Mesendoderm (in vitro differentiated cells): ENCODE measurements around the gene SH3GL1.

Experiments used
- DNase-seq: peaks from one replicate; pipeline ENCODE4 v3.0.0; 2013
- H2AK5ac ChIP-seq: 2 replicates; pipeline ENCODE4 v1.6.1; 2013; ENCODE audit warnings: low read length, inconsistent platforms
- H2BK120ac ChIP-seq: 2 replicates; pipeline ENCODE4 v1.6.1; 2013; ENCODE audit warnings: low read depth, mild to moderate bottlenecking, low read length, moderate library complexity, mixed read lengths
- H2BK15ac ChIP-seq: replicated peaks from 2 replicates; pipeline ENCODE4 v1.6.1; 2013; ENCODE audit warnings: low read depth, mild to moderate bottlenecking, moderate library complexity
- H2BK5ac ChIP-seq: 2 replicates; pipeline ENCODE4 v1.6.1; 2013; ENCODE audit warnings: low read length, inconsistent platforms
- H3K18ac ChIP-seq: 2 replicates; pipeline ENCODE4 v1.6.1; 2013; ENCODE audit warnings: mild to moderate bottlenecking, low read length, mixed read lengths
- H3K23ac ChIP-seq: one replicate; pipeline ENCODE4 v1.6.1; 2013; ENCODE audit warnings: low read length
- H3K27ac ChIP-seq: 2 replicates; pipeline ENCODE4 v1.5.1; 2013; ENCODE audit warnings: low read depth, mild to moderate bottlenecking, inconsistent platforms, low read length, moderate library complexity
- H3K27me3 ChIP-seq: 2 replicates; pipeline ENCODE4 v1.6.1; 2013; ENCODE audit warnings: low read length, control low read depth, mild to moderate bottlenecking, inconsistent platforms; ENCODE audit not compliant: insufficient read depth, poor library complexity
- H3K36me3 ChIP-seq: 2 replicates; pipeline ENCODE4 v1.6.1; 2013; ENCODE audit warnings: low read length, inconsistent platforms; ENCODE audit not compliant: control insufficient read depth, insufficient read depth
- H3K4ac ChIP-seq: one replicate; pipeline ENCODE4 v1.6.1; 2013; ENCODE audit warnings: low read depth, mild to moderate bottlenecking, low read length, moderate library complexity
- H3K4me1 ChIP-seq: 2 replicates; pipeline ENCODE4 v1.6.1; 2013; ENCODE audit warnings: low read depth, low read length, inconsistent platforms; ENCODE audit not compliant: control insufficient read depth
- H3K4me2 ChIP-seq: 2 replicates; pipeline ENCODE4 v1.6.1; 2013; ENCODE audit warnings: low read length
- H3K4me3 ChIP-seq: 2 replicates; pipeline ENCODE4 v1.5.1; 2013; ENCODE audit warnings: mild to moderate bottlenecking, low read length
- H3K56ac ChIP-seq: one replicate; pipeline ENCODE4 v1.6.1; 2013; ENCODE audit warnings: low read length
- H3K79me1 ChIP-seq: 2 replicates; pipeline ENCODE4 v1.6.1; 2013; ENCODE audit warnings: low read length, inconsistent platforms
- H3K79me2 ChIP-seq: 2 replicates; pipeline ENCODE4 v1.6.1; 2013; ENCODE audit warnings: mild to moderate bottlenecking, low read length; ENCODE audit not compliant: control insufficient read depth, insufficient read depth
- H3K9ac ChIP-seq: 2 replicates; pipeline ENCODE4 v1.6.1; 2013; ENCODE audit warnings: low read length, inconsistent platforms
- H4K5ac ChIP-seq: one replicate; pipeline ENCODE4 v1.6.1; 2013; ENCODE audit warnings: low read length
- H4K8ac ChIP-seq: one replicate; pipeline ENCODE4 v1.6.1; 2013; ENCODE audit warnings: low read depth, mild to moderate bottlenecking, control low read depth, low read length, moderate library complexity
- WGBS: extraction: QIAGEN DNeasy Blood & Tissue Kit; methylation state at CpG from one replicate; pipeline ENCODE4 v1.1.7; 2013; ENCODE audit warnings: low lambda C conversion rate, missing lambda C conversion rate; ENCODE audit not compliant: insufficient coverage; ENCODE audit errors: extremely low coverage; 5-methylcytosine and 5-hydroxymethylcytosine counted together

Gene SH3GL1

DNA sequence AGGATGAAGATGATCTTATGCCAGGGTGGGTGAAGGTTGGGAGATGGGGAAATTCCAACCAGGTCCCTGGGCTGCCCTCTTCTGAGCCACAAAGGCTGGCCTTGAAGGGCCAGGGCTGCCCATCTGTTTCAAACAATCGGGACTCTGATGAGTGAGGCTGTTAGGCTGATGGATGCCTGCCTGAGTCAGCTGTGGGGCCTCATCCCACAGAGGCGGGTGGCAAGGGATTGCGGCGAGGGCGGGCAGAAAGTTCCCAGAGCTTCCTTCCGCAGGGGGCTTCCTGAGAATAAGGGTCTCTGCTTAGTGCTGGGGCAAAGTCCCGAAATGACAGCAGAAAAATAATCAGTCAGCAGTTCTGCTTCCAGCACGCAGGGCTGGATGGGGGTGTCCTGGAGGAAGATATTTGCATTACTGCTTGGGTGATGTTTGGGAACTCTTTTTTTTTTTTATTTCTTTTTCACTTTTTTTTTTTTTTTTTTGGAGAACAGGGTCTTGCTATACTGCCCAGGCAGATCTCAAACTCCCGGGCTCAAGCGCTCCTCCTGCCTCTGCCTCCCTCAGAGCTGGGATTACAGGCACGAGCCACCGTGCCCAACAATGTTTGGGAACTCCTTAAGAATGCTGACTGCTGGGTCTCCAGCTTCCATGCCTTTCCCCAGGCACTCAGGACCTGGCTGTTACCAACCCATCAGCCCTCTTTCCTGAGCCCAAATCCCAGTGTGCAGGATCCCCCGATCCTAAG, 14.1 kb downstream of the SH3GL1 start:
- Histone ChIP-seq H4K8ac (no peak overlapping the region), H2BK5ac (no peak overlapping the region), H3K56ac (no peak overlapping the region), H4K5ac (no peak overlapping the region), H3K27ac (no peak overlapping the region), H3K9ac (no peak overlapping the region), H3K79me2 (peaks cover 32% of the 10 kb centered on the region), H3K27me3 (no peaks in the 10 kb centered on the region), H3K4me1 (peaks cover 15% of the 10 kb centered on the region), H2BK15ac (no peak overlapping the region), H3K79me1 (peaks cover 26% of the 10 kb centered on the region), H3K36me3 (no peaks in the 10 kb centered on the region), H3K23ac (no peak overlapping the region), H2BK120ac (no peak overlapping the region), H3K18ac (no peak overlapping the region), H2AK5ac (no peak overlapping the region), H3K4ac (no peak overlapping the region), H3K4me2 (no peak overlapping the region), H3K4me3 (no peak overlapping the region)
- no CpG with 5 or more reads among the region's 13 CpGs for WGBS
- DNase-seq = no peak

DNA sequence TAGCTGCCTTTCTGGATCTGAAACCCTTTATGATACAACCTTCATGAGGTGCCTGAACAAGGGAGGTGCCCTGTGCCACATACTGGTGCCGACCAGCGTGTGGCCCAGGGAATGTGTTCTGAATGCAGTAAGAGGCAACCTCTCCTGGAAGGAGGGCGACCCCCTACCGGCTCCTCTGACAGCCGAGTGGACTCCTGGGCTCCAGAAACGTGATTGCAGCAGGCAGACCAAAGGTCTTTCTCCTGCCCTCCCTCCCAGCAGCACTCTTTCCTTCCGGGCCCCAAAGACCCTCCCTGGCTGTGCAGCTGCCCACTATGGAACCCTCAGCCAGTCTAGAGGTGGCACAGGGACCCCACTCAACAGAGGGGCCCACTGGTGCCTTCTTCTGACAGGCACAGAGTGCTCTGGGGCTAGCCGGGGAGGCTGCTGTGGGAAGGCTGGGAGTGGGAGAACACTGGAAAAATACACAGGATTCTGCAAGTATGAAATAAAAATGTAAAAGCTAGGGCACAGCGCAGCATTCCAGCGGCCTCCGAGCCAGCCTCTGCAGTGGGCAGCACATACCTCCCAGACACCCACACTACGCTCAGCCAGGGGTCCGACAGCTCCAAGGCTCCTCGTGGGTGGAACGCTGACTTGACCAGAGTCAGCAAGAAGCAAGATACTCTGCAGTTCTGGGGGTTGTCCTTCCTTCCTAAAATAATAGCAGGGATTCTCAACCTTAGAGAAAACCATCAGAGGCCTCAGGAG, 14.9 kb downstream of the SH3GL1 start:
- Histone ChIP-seq H4K5ac (no peak overlapping the region), H3K79me2 (peaks cover 32% of the 10 kb centered on the region), H2BK120ac (no peak overlapping the region), H3K36me3 (no peaks in the 10 kb centered on the region), H3K27me3 (no peaks in the 10 kb centered on the region), H2BK15ac (no peak overlapping the region), H3K23ac (no peak overlapping the region), H2AK5ac (no peak overlapping the region), H4K8ac (no peak overlapping the region), H3K4ac (no peak overlapping the region), H3K4me1 (peaks cover 9% of the 10 kb centered on the region), H3K56ac (no peak overlapping the region), H3K27ac (no peak overlapping the region), H3K4me3 (no peak overlapping the region), H3K79me1 (peaks cover 23% of the 10 kb centered on the region), H3K4me2 (no peak overlapping the region), H3K18ac (no peak overlapping the region), H3K9ac (no peak overlapping the region), H2BK5ac (no peak overlapping the region)
- DNase-seq = no peak
- WGBS = no CpG with 5 or more reads among the region's 15 CpGs

DNA sequence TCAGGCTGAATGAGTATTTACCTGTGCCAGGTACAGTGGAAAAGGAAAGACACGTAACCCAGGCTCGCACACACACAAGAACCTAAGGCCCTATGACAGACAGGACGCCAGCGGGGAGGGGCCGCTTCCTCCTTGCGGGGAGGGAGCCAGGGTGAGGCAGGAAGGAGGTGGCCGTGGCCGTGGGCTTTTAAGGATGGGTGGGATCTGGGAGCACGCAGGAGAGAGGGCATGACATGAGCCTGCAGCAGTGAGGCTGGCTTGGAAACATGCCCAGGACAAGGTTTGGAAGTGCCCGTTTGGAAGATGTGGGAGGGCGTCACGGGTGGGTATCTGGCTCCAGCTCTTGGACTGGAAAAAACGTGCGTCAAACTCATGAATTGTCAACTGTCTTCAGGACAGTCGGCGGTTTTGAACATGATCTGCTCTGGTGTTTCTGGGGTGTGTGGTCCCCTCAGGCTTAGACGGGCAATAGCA, 20.1 kb downstream of the SH3GL1 start:
- no peak overlapping the region for H2BK5ac ChIP-seq
- DNase-seq = no peak
- peaks cover 6% of the 10 kb centered on the region for H3K4me1 ChIP-seq
- no peak overlapping the region for H2AK5ac ChIP-seq
- WGBS = no CpG with 5 or more reads among the region's 17 CpGs
- no peak overlapping the region for H3K9ac ChIP-seq
- peaks cover 24% of the 10 kb centered on the region for H3K79me1 ChIP-seq
- no peak overlapping the region for H2BK15ac ChIP-seq
- no peaks in the 10 kb centered on the region for H3K36me3 ChIP-seq
- no peak overlapping the region for H2BK120ac ChIP-seq
- no peak overlapping the region for H3K18ac ChIP-seq
- no peak overlapping the region for H4K8ac ChIP-seq
- H3K27ac ChIP-seq = no peak overlapping the region
- H3K56ac ChIP-seq = no peak overlapping the region
- H3K4ac ChIP-seq = no peak overlapping the region
- no peaks in the 10 kb centered on the region for H3K27me3 ChIP-seq
- no peak overlapping the region for H4K5ac ChIP-seq
- H3K4me3 ChIP-seq = no peak overlapping the region
- peaks cover 22% of the 10 kb centered on the region for H3K79me2 ChIP-seq
- H3K23ac ChIP-seq = no peak overlapping the region
- no peak overlapping the region for H3K4me2 ChIP-seq

DNA sequence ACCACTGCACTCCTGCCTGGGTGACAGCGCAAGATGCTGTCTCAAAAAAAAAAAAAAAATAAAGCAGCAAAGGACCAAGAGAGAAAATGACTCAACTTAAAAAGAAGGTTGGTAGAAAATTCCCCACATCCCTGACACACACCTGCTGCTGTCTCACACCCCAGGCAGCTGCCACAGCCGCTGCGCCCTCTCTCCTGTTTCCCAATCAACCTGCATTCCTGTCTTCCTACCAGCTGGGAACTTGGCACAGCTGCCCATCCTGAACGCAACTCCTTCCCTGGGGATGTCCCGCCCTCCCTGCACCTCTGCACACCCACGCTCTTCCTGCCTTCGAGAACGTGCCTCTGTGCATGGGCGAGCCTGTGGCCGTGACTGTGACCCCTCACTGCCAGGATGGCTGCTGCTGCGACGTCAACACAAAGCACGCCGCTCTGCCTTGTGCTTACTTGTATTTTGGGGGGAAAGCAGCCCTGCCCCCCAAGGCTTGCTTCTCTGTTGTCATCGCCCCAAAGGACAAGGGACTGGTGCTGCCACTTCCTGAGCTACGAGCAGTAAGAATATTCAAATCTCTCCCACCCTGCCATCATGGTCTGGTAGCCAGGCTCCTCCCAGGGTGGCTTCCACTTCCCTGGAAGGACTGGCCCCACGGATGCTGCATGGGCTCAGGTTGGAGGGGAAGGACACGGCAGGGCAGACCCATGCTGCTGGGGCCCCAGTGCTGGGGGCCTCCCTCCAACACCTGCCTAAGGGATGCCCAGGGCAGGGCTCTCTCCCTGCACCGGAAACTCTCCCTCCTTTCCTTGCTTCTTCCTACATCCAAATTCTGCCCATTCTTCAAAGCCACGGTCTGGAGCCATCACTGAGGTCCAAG, 20.7 kb downstream of the SH3GL1 start:
- Histone ChIP-seq H3K4me3 (no peak overlapping the region), H4K8ac (no peak overlapping the region), H3K36me3 (no peaks in the 10 kb centered on the region), H3K18ac (no peak overlapping the region), H3K56ac (no peak overlapping the region), H4K5ac (no peak overlapping the region), H3K79me2 (peaks cover 25% of the 10 kb centered on the region), H3K79me1 (peaks cover 27% of the 10 kb centered on the region), H3K4me2 (no peak overlapping the region), H2BK120ac (no peak overlapping the region), H2BK5ac (no peak overlapping the region), H2AK5ac (no peak overlapping the region), H3K27ac (no peak overlapping the region), H3K4me1 (peaks cover 10% of the 10 kb centered on the region), H3K9ac (no peak overlapping the region), H3K27me3 (no peaks in the 10 kb centered on the region), H2BK15ac (no peak overlapping the region), H3K23ac (no peak overlapping the region), H3K4ac (no peak overlapping the region)
- no peak for DNase-seq
- WGBS = no CpG with 5 or more reads among the region's 20 CpGs

DNA sequence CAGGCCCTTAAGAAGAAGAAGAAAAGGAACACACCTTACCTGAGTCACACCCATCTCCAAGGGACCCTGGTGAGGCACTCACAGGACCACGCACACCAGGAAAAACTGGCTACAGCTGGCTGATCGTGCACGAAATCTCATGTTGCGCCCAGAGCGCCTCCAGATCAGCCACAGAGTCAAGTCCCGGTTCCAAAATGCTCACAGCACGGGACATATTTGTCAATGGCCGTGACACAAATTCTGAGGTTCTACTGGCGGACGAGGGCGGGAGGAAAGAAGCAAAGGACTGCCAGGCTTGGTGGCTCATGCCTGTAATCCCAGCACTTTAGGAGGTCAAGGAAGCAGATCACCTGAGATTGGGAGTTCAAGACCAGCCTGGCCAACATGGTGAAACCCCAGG, 21.5 kb downstream of the SH3GL1 start:
- Histone ChIP-seq H3K4me3 (no peak overlapping the region), H3K4ac (no peak overlapping the region), H2AK5ac (no peak overlapping the region), H4K8ac (no peak overlapping the region), H2BK120ac (no peak overlapping the region), H3K27me3 (no peaks in the 10 kb centered on the region), H3K18ac (no peak overlapping the region), H3K27ac (no peak overlapping the region), H3K4me1 (peaks cover 13% of the 10 kb centered on the region), H3K36me3 (no peaks in the 10 kb centered on the region), H3K79me1 (peaks cover 27% of the 10 kb centered on the region), H3K4me2 (no peak overlapping the region), H3K56ac (no peak overlapping the region), H2BK5ac (no peak overlapping the region), H4K5ac (no peak overlapping the region), H3K79me2 (peaks cover 19% of the 10 kb centered on the region), H3K23ac (no peak overlapping the region), H2BK15ac (no peak overlapping the region), H3K9ac (no peak overlapping the region)
- WGBS = no CpG with 5 or more reads among the region's 11 CpGs
- no peak for DNase-seq
